GM21528 (cell line): Measurements from ENCODE around the gene CSNK1G3.
A peak's percentile ranks its signal among the peaks of the same experiment; 100 is the strongest.

Source experiments
- ATAC-seq: cut with Tn5 transposase; IDR thresholded peaks from one replicate; pipeline ENCODE4 v1.9.1; 2021; ENCODE audit warnings: mild to moderate bottlenecking, moderate library complexity; ENCODE audit not compliant: unreplicated experiment, low FRiP score

The CSNK1G3 gene

GRCh38 chr5:123512611-123513461 lies 859 bp downstream of the CSNK1G3 start:
- ATAC-seq, result peak; percentile 27

DNA sequence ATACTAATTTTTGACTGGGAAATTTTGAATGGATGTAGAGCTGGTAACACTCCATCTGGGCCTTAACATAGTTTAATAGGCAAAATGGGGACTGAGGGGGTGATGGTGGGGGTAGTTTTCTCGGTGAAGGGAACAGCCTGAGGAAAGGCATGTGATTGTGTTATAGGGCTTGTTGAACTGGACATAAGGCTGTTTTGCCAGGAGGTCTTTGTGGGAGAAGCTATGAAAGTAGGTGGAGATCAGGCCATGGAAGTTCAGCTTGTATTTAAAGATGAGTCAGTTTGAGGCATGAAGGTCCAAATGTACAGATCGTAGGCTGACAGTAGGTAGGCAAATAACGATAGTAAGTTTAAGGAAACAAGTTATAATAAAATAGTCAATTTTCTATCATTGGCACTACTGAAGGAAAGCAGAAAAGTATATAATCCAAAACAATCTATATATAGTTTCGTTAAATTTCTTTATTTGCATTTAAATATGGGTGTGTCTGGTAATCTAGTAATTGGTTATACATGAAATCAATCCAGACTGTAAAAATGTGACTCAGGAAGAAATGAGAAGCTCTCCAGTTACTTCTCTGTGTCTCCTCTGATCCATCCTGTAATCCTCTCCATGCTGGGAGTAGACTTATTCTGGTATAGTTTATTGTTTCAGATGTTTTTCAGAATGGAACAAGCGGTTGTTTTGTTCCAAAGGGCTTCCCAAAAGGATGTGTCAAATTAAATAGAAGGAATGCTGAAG lies 2.8 kb downstream of the CSNK1G3 start:
- ATAC-seq, result no peak

DNA sequence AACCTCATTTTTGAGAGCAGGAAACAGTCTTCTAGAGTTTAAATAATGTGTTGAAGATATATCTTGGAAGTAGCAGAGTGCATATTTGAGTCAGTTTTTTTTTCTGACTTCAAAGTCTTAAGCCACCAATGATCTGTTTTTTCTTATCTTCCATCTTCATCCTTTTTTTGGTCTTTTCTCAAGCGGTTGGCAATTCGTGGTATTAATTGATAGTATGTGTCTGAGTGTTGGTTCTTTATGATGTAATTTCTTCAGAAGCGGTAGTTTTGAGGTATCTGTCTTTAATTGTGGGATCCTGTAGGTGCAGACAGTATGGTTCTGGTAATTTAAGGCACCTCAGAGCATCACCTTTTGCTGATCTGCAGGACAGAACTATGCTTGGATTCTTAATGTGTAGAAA lies 3.9 kb downstream of the CSNK1G3 start:
- no peak for ATAC-seq

- no peak for ATAC-seq
Observed at GRCh38 chr5:123517476-123517875, 5.5 kb downstream of the CSNK1G3 start.

- ATAC-seq, result peak; percentile 43
Observed at GRCh38 chr5:123518111-123518510, 6.1 kb downstream of the CSNK1G3 start.

GRCh38 chr5:123520677-123521247 lies 8.8 kb downstream of the CSNK1G3 start:
- peak; percentile 73 for ATAC-seq

DNA sequence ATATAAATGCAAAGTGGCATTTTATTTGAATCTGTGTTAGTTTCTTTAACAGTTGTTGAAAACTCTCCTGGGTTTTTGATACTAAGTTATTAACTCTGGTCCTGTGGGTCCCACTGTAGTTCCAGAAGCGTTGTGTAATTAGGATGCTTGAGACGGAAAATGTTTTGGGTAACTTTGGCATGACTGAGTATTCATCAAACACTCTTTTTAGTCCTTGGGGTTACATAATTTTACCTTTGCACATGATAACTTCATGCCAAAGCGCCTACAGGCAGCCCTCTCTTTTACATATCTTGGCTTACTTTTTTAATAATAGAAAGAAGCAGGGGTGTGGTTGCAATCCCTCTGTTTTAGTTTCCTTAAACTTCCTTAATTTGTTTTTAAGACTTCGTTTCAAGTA lies 12.2 kb downstream of the CSNK1G3 start:
- no peak for ATAC-seq

GRCh38 chr5:123527190-123527589 lies 15.2 kb downstream of the CSNK1G3 start:
- ATAC-seq, result no peak

DNA sequence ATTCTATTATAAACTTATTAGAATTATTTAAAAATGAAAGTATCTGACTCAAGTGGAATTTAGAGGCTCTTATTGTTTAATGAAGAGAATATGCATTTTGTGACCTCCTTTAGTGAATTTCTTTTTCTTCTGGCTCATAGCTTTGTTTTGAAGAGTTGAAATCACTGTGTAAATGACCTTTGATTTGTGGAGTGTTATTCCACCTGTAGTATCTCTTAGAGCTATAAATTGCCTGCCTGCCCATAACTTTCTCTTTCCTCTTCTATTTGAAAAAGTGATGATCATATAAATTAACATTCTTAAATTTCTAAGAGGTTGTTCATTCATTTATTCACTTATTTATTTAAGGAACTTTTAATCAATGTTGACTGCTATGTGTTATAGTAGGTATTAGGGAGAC lies 16.1 kb downstream of the CSNK1G3 start:
- no peak for ATAC-seq

GRCh38 chr5:123528878-123529277 lies 16.9 kb downstream of the CSNK1G3 start:
- no peak for ATAC-seq

GRCh38 chr5:123530728-123531127 lies 18.8 kb downstream of the CSNK1G3 start:
- ATAC-seq, result no peak

DNA sequence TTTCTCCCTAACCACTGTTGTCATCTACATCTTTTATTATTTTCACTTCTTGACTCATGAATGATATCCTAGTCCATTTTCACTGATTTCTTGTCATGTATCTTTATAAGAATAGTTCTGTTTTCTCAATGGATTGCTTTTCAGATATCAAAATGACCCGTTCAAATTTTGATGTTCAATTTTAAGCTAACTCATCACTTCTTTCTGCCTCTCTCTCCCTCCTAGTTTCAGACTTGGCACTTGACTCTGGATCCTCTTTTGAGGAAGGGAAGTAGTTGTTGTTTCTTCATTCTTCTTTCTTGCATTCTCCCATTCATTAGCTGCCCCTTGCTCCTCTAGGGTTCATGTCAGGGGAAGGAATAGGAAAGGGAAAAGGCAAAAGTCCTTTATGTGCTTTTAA lies 23.7 kb downstream of the CSNK1G3 start:
- ATAC-seq, result no peak

GRCh38 chr5:123537256-123537655 lies 25.3 kb downstream of the CSNK1G3 start:
- ATAC-seq, result no peak

DNA sequence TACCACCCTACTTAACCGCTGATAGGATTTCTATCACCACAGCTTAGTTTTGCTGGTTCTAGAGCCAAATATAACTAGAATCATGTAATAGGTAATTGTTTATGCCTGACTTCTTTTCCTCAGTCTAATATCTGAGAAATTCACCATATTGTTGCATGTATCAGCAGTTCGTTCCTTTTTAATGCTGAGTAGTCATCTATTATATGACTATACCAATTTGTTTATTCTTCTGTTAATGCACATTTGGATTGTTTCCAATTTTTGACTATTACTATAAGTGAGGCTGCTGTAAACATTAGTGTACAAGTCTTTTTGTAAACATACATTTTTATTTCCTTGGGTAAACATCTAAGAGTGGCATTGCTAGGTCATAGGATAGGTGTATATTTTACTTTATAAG lies 25.9 kb downstream of the CSNK1G3 start:
- ATAC-seq, result no peak

- no peak for ATAC-seq
Observed at GRCh38 chr5:123538670-123539459, 26.9 kb downstream of the CSNK1G3 start.

GRCh38 chr5:123540534-123540933 lies 28.6 kb downstream of the CSNK1G3 start:
- no peak for ATAC-seq

- ATAC-seq, result no peak
Observed at GRCh38 chr5:123543438-123543837, 31.5 kb downstream of the CSNK1G3 start.

DNA sequence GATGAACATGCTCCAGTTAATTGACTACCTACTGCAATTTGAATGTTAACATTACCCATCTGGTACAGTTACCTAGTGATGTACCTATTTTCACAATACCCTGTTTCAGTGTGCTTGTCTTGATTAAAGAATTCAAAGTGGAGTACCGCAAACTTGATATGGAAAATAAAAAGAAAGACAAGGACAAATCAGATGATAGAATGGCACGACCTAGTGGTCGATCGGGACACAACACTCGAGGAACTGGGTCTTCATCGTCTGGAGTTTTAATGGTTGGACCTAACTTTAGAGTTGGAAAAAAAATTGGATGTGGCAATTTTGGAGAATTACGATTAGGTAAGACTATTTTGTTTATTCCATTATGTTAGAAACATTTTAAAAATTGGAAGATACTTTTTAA lies 33.5 kb downstream of the CSNK1G3 start:
- ATAC-seq, result no peak

- no peak for ATAC-seq
Observed at GRCh38 chr5:123546657-123547056, 34.7 kb downstream of the CSNK1G3 start.

GRCh38 chr5:123549256-123549904 lies 37.4 kb downstream of the CSNK1G3 start:
- peak; percentile 99 for ATAC-seq
